CD4-positive, alpha-beta T cell treated with Interleukin-2 at 100 ng/mL for 4 hours (primary cell): Measurements from ENCODE around the gene PIEZO2.

Source experiments
- DNase-seq: peaks from one replicate; pipeline ENCODE4 v3.0.0-alpha.2; 2020; ENCODE audit warnings: low spot score

The PIEZO2 gene

GRCh38 chr18:10843565-10843964, 305.8 kb downstream of the PIEZO2 start:
- no peak for DNase-seq

- no peak for DNase-seq
These were observed 306.5 kb downstream of the PIEZO2 start for GRCh38 chr18:10842861-10843260.

- DNase-seq, result no peak
These were observed 307.0 kb downstream of the PIEZO2 start for GRCh38 chr18:10842371-10842770.

DNA sequence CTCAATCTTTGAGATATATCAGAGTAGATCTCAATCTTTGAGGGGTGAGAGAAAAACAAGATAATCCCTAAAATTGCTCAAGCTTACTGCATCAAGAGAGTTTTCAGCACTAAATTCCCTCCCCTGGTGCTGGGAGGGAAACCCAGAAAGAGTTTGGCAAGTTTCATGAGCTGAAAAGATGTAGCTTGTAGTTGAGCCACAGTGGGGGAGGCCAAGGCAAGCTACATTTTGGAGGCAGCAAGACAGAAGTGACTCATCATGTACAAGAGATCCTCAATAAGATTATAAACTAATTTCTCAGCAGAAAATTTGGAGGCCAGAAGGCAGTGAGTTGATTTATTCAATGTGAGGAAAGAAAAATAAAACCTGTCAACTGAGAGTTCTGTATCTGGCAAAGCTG, 308.2 kb downstream of the PIEZO2 start:
- no peak for DNase-seq

DNA sequence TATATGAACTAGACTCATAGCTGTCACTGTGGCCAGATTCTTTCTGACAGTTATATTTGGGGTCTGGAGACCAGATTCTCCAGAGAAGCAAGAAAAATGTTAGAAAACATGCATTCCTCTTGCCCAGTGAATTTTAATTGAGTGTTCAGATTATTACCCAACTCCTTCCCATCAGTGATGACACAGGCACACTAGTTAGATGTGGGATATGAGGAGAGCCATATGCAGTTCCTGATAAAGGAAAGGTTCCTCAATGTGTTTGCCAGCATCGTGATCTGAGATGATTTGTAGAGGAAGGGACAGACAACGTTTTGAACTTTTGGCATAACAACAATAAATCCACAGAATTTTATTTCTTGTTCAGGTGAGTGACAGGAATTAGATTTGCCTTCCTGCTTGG, 308.6 kb downstream of the PIEZO2 start:
- no peak for DNase-seq

GRCh38 chr18:10839421-10839820, 309.9 kb downstream of the PIEZO2 start:
- DNase-seq, result no peak

GRCh38 chr18:10838553-10838952, 310.8 kb downstream of the PIEZO2 start:
- DNase-seq, result no peak

- DNase-seq, result no peak
These were observed 315.1 kb downstream of the PIEZO2 start for GRCh38 chr18:10834128-10834815.

DNA sequence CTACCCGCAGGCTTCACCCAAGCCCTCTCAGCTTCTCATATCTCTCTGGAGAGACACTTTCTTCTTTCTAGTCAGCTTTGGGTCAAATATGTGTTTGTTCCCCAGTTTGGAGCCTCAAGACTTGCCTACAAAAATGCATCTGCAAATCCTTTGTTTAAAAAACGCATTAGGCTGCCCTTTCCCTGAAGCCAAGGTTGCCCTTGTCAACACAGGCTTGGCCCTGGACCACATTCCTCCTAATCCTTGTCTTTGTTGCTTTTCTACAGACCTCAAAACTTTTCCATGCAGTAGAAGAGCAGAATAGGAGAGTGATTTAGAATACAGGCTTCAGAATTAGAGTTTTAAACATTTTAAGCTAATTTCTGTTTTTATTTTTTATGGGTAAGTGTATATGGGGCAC, 315.7 kb downstream of the PIEZO2 start:
- DNase-seq, result no peak

DNA sequence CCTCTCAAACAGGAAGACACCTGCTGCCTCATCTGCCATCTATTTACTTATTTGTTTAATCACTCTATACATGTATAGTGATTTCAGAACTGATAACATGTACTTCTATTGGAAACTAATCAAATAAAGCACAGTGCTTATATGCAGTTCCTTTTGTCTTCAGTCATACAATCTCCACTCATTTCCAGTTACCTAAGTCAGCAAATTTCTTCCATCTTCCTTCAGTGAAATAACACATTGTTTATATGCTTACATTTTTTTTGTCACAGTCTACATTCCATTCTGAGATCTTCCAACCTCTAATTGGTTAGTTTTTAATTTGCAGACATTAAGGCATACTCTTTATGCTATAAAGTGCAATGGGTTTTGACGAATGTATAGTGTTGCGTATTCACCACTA, 323.0 kb downstream of the PIEZO2 start:
- DNase-seq, result no peak

- DNase-seq, result no peak
These were observed 326.9 kb downstream of the PIEZO2 start for GRCh38 chr18:10822456-10822855.

GRCh38 chr18:10820681-10821080, 328.7 kb downstream of the PIEZO2 start:
- DNase-seq, result no peak

GRCh38 chr18:10814336-10814735, 335.0 kb downstream of the PIEZO2 start:
- DNase-seq, result no peak

- DNase-seq, result no peak
These were observed 343.7 kb downstream of the PIEZO2 start for GRCh38 chr18:10805587-10806118.

DNA sequence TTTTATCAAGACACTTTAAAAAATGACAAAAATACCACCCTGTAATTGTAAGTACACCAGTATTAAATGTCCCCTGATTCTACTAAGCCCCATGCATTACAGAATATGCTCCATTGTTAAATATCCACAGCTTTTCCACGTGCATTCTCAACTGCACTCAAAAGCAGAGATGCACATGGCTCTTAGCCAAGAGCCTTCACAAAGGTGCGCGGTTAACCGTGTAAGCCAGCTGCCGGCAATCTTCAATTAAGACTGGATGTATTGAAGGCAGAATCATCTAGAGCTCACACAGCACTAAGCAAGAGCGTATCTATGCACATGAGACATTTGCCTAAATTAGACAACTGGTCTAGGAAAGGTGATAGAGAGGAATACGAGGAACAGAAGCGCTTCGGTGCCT, 345.2 kb downstream of the PIEZO2 start:
- no peak for DNase-seq

DNA sequence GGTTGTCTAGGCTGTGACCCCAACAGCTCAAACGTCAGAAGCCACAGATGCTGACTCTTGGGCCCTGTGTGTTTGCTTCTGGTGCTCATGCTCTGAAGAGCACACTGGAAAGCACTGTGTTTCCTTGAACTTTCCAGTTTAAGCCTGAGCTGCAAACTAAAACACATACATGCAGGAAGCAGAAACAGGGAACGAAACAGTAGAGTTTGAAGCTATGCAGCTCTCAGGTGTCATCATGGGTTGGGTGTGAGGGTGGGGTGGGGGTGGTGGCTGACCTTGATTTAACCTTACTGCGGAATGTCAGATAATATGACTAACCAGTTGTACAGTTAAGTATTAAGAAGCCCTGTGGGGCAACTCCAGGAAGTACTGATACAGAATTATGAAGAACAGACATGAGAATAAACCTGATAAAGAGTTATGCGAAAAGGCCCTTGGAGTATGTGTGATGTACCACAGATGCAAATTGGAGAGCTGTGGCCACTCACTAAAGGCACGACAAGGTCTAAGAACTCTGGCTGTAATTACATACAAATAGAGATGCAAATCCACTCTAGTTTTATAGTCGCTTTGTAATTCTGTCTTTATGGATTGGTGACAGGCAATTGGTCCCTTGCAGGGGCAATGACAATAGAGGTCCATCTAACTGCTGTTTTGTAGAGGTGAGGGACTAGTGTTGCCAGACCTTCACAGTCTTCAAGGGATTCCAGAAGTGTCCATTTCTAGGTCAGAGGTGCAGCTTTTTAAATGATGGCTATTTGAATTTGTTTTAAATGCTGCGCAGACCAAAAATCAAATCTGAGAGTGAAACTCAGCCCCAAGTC, 350.4 kb downstream of the PIEZO2 start:
- no peak for DNase-seq

- no peak for DNase-seq
These were observed 351.5 kb downstream of the PIEZO2 start for GRCh38 chr18:10797896-10798295.

GRCh38 chr18:10794771-10795170, 354.6 kb downstream of the PIEZO2 start:
- no peak for DNase-seq

DNA sequence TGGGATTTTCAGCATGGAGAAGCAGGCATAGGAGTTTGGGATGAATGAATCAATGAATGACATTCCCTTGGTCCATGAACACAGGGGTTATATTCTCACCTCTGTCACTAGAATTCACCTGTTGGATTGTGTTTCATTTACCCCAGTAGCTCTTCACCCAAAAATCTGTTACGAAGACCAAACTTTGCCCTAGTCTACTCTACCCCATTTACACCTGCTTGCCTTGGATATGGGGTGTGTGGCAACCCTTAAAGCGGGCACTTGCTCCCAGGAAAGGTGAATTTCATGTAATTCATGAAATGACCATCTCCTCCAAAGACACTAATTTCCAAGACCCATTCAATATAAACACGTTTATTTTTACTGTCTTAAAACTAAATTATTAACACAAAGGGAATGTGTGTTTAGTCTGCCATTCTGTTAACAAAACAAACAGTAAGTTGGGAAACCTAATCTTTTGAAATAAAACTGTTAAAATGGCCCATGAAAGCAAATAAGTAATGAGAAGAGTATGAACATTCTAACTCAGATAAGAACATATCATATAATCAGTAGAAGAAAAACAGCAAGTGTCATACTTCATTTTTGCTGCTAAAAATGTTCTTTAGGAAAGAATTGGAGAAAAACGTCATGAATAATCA, 355.5 kb downstream of the PIEZO2 start:
- no peak for DNase-seq

GRCh38 chr18:10792181-10792580, 357.2 kb downstream of the PIEZO2 start:
- DNase-seq, result no peak

GRCh38 chr18:10791169-10791831, 358.1 kb downstream of the PIEZO2 start:
- DNase-seq, result no peak

DNA sequence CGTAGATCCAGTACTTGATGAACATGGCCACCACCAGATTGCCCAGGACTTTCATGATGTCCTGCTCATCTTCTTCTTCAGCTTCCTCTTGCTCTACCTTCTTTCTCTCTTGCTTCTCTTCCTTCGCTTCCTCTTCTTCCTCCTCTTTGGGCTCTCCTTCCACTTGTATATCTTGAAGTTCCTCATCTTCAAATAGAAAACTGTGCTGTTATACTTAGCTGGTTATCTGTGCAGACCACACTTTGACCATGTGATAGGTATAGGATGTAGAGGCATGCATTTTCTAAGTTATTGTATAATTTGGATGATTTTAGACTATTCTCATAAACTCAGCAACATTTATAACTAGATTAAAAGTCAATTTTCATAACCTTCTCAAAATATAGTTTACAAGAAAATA, 360.2 kb downstream of the PIEZO2 start:
- DNase-seq, result no peak
